Left ventricle myocardium inferior (tissue), 1 donor: Measurements from ENCODE around the gene SLC44A4. TPM values are rescaled to one million over a fixed set of nuclear protein-coding genes. Genes with fewer than 3 reads are reported as not detected.

Experiments used
- DNase-seq: peaks from one replicate; pipeline ENCODE4 v3.0.0-alpha.2; 2020
- H3K27ac ChIP-seq: fragments of 200-600 bp; replicated peaks from 2 replicates; pipeline ENCODE4 v1.8.0; 2021
- H3K27me3 ChIP-seq: fragments of 200-600 bp; 2 replicates; pipeline ENCODE4 v1.8.0; 2021; ENCODE audit warnings: low read depth
- H3K36me3 ChIP-seq: fragments of 200-600 bp; 2 replicates; pipeline ENCODE4 v1.8.0; 2021
- H3K4me1 ChIP-seq: fragments of 200-600 bp; 2 replicates; pipeline ENCODE4 v1.8.0; 2021
- H3K4me3 ChIP-seq: fragments of 200-600 bp; 2 replicates; pipeline ENCODE4 v1.8.0; 2021; ENCODE audit warnings: mild to moderate bottlenecking, moderate library complexity
- H3K9me3 ChIP-seq: fragments of 200-600 bp; replicated peaks from 2 replicates; pipeline ENCODE4 v1.8.0; 2021
- intact Hi-C: fragments of 100-400 bp; cut with micrococcal nuclease; formaldehyde crosslinking; loops from one replicate; pipeline ENCODE4 v1.11.0; 2022
- total RNA-seq: library from RNA; stranded (reverse); fragmentation: NEBNext Ultra II Directional; extraction: Animal tissue kit (Norgen Biotek cat#: 25700); gene quantifications from one replicate; pipeline ENCODE4 v1.2.1, GENCODE V29; 2021
- TF ChIP-seq, protein P1 (sequence below): fragments of 200-600 bp; IDR thresholded peaks from 2 replicates; pipeline ENCODE4 v1.8.0; 2021; ENCODE audit warnings: antibody characterized with exemption, mild to moderate bottlenecking, borderline replicate concordance
- donor health status: DM: no; HTN: yes; CAD: no; lungs with severe emphysema.

SLC44A4 gene
- total RNA-seq, 1 donor from 2014 or later: 0.08 TPM

DNA sequence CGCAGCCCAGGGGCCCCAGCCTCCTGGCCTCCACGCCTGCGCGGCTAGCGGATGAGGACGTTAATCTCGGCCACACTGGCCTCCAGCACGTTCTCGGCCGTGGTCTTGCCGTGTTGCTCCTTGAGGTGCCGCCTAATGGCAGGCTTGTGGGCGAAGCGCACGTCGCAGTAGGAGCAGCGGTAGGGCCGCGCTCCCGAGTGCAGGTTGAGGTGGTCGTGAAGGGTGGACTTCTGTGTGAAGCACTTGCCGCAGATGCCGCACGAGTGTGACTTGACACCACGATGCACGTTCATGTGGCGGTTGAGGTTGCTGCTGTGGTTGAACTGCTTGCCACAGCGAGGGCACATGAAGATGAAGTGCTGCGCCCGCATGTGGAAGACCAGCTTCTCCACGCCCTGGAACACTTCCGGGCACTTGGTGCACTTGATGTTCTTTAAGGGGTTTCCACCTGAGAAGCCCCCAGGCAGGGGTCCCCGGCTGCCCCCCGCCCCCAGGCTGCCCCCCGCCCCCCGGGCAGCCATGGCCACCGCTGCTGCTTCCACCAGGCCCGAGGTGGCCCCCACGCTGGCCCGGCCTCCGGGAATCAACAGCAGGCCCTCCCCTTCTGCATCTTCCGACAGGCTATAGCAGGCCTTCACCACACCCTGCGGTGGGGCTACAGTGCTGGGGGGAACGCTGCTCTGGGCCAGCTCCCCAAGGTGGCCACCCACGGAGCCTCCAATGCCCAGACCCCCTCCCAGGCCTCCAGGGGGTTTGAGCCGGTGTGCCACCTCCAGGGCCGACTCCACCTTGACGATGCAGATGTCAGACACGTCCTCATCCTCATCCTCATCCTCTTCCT is 21.3 kb upstream of the SLC44A4 start:
- no peak overlapping the region for H3K4me3 ChIP-seq
- H3K4me1 ChIP-seq: peaks cover 60% of the 10 kb centered on the region
- TF ChIP-seq, protein P1, sequence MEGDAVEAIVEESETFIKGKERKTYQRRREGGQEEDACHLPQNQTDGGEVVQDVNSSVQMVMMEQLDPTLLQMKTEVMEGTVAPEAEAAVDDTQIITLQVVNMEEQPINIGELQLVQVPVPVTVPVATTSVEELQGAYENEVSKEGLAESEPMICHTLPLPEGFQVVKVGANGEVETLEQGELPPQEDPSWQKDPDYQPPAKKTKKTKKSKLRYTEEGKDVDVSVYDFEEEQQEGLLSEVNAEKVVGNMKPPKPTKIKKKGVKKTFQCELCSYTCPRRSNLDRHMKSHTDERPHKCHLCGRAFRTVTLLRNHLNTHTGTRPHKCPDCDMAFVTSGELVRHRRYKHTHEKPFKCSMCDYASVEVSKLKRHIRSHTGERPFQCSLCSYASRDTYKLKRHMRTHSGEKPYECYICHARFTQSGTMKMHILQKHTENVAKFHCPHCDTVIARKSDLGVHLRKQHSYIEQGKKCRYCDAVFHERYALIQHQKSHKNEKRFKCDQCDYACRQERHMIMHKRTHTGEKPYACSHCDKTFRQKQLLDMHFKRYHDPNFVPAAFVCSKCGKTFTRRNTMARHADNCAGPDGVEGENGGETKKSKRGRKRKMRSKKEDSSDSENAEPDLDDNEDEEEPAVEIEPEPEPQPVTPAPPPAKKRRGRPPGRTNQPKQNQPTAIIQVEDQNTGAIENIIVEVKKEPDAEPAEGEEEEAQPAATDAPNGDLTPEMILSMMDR: no peak
- no peaks in the 10 kb centered on the region for H3K9me3 ChIP-seq
- peak overlapping the region; percentile 90 for H3K27ac ChIP-seq
- H3K27me3 ChIP-seq: no peaks in the 10 kb centered on the region
- DNase-seq: no peak
- intact Hi-C loops: no loop called here
- H3K36me3 ChIP-seq: peaks cover 3% of the 10 kb centered on the region

DNA sequence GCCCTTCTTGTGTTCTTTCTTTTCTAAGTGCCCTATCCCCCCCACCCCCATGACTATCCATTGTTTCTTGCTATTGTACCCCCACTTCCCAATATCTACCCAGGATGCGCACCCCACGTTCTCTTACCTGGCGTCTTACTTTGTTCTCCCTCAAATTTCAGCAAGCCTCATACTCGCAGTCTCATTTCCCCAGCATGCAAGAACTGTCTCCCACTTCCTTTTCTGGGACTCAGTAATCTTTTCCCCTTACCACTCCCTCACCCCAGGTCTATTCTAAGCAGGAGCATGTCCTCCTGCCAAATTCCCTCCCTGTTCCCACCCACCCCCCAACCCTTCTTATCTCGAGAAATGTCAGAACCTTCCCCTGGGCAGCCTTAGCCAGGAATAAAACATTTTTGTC is 20.4 kb upstream of the SLC44A4 start:
- Histone ChIP-seq H3K27ac (no peak overlapping the region), H3K27me3 (no peaks in the 10 kb centered on the region), H3K4me1 (peaks cover 60% of the 10 kb centered on the region), H3K9me3 (no peaks in the 10 kb centered on the region), H3K4me3 (peak overlapping the region; percentile 93), H3K36me3 (peaks cover 7% of the 10 kb centered on the region)
- TF ChIP-seq, protein P1: no peak
- no peak for DNase-seq
- intact Hi-C loops: no loop called here

DNA sequence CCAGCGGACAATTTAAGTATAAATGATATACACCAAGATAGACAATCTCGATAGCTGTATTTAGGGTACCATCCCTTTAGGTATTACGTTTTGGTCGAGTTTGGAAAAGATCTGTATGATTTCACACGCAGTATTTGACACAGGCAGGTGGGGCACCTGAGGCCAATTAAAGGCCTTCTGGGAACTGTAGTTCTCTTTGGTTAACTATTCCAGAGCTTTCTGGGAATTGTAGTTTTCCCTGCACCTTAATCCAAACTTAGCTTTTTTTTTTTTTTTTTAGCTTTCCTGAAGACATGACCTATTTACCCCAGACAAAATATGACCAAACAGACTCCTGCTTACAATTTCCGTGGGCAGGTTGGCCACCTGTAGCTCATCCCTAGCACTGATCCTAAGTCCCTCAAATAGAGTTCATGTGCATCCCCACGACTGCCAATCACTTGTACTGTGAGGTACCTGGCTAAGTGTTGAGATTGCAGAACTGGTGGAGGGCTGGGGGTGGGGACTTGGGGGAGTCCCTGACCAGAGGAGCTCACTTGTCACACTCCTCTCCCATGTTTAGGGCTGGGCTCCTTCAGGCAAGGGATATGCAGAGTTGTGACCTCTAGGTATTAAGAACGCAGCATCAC is 19.7 kb upstream of the SLC44A4 start:
- Histone ChIP-seq H3K9me3 (no peaks in the 10 kb centered on the region), H3K36me3 (peaks cover 14% of the 10 kb centered on the region), H3K4me3 (peak overlapping the region; percentile 93), H3K4me1 (peaks cover 60% of the 10 kb centered on the region), H3K27me3 (no peaks in the 10 kb centered on the region), H3K27ac (peak overlapping the region; percentile 92)
- DNase-seq: no peak
- intact Hi-C loops: no loop called here
- TF ChIP-seq, protein P1: no peak

DNA sequence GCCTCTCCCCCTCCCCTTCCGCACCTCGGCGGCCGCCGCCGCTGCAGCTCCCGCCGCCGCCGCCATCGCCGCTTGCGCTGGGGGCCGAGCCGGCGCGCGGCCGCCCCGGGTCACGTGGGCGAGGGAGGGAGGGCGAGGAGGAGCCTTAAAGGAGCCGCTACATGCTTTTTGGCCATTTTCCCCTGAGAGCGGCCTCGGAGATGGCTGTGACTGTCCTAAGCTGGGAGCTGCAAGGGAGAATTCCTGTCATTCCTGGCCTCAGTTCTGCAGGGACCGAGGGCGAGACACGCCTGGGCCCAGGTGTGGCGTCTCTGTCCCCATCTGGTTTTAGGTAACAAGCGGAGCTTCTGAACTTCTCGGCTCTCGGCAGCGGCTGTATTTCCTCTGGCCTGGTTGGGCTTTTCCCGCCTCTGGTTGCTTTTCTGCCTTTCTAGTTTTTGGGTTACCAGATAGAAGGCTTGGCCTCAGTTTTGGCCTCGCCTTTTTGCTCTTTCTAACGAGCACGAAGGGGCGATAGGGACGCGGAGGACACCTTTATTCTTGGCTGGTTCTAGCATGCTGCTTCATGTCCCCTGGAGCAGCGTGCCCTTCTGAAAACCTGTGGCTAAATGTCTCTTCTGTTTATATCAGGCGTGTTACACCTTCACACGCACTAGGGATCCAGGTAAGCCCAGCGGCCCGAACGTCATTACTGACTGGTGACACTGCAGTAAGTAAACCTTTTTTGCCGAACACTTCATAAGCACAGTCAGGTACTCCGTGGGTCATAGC is 19.0 kb upstream of the SLC44A4 start, which contains the start of gene EHMT2:
Gene EHMT2 (minus strand): TSS at position 87 of the 771 bp plus-strand sequence. CDS start 21 bp downstream, at position 66.
- Histone ChIP-seq H3K27ac (peak within 1 kb of the TSS; percentile 92), H3K4me1 (peaks cover 55% of the 10 kb centered on the region), H3K36me3 (peaks cover 21% of the 10 kb centered on the region), H3K4me3 (peak within 1 kb of the TSS; percentile 93), H3K27me3 (no peaks in the 10 kb centered on the region), H3K9me3 (no peaks in the 10 kb centered on the region)
- TF ChIP-seq, protein P1: peak; percentile 24
- peak; percentile 84 for DNase-seq
- intact Hi-C loops: no loop called here

DNA sequence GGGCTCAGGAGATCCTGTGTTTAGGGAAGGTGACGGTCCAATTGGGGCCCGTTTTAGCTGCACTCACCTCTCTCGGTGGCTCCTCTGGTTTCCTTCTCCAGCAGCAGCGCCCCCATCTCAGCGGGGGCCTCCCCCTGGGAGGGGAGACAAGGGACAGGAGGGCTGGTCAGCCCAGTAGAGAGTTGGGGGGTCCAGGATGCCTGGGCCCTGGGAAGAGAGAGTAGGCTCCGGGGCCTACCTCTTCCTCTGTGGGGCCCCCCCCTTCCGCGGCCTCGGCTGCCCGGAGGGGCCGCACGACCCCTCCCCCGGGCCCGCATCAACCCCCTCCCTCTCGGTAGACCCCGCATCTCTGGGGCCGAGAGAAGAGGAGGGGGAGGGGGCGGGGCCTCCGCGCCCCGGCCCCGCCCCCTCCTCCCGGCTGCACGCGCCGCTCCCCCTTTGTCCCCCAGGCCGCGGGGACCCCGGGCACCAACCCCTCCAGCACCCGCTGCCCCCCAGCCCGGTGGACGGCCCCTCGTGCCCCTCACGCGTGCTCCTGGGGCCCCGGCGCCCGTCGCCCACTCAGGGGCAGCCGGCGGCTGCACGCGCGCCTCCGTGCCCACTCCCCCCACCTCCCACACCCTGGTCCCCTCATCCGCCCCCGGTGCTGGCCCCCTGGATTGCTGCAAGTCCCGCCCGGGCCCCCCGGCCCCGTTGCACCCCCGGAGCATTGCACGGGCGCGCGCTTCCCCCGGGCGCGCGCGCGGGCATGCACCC is 18.2 kb upstream of the SLC44A4 start:
- peaks cover 49% of the 10 kb centered on the region for H3K4me1 ChIP-seq
- no peak for DNase-seq
- peaks cover 29% of the 10 kb centered on the region for H3K36me3 ChIP-seq
- H3K9me3 ChIP-seq: no peaks in the 10 kb centered on the region
- intact Hi-C loops: no loop called here
- TF ChIP-seq, protein P1: no peak
- H3K27me3 ChIP-seq: no peaks in the 10 kb centered on the region
- H3K27ac ChIP-seq: peak overlapping the region; percentile 92
- H3K4me3 ChIP-seq: peak overlapping the region; percentile 93
